SU-DHL-6 (cell line): Measurements from ENCODE around the gene BCAS1.

Experiments used
- H2AFZ ChIP-seq: fragments of 200-600 bp; sonication (generic); 2 replicates; pipeline ENCODE4 v1.6.1; 2014; ENCODE audit warnings: low read depth, mild to moderate bottlenecking, moderate library complexity, mixed read lengths, antibody characterized with exemption, low read length; ENCODE audit not compliant: severe bottlenecking
- H3F3A ChIP-seq: fragments of 200-600 bp; shearing (Covaris generic); 2 replicates; pipeline ENCODE4 v1.6.0; 2016; ENCODE audit warnings: antibody characterized with exemption, mild to moderate bottlenecking; ENCODE audit not compliant: insufficient read depth
- H3K27ac ChIP-seq: fragments of 200-600 bp; sonication (generic); 2 replicates; pipeline ENCODE4 v1.5.1; 2016; ENCODE audit warnings: low read depth, mild to moderate bottlenecking, low read length, moderate library complexity, mixed read lengths
- H3K27me3 ChIP-seq: fragments of 200-600 bp; sonication (generic), shearing (Covaris generic); 2 replicates; pipeline ENCODE4 v1.6.0; 2014; ENCODE audit warnings: mild to moderate bottlenecking, low read length
- H3K36me3 ChIP-seq: fragments of 200-600 bp; sonication (generic); 2 replicates; pipeline ENCODE4 v1.6.1; 2014; ENCODE audit warnings: mild to moderate bottlenecking, low read length, mixed read lengths
- H3K4me2 ChIP-seq: fragments of 300-600, 200-600 bp; shearing (Covaris generic), sonication (generic); 2 replicates; pipeline ENCODE4 v1.6.0; 2014; ENCODE audit warnings: low read length, low read depth, mild to moderate bottlenecking; ENCODE audit not compliant: poor library complexity, severe bottlenecking
- H3K4me3 ChIP-seq: fragments of 200-600 bp; sonication (generic); 2 replicates; pipeline ENCODE4 v1.5.1; 2014; ENCODE audit warnings: antibody characterized with exemption, low read length, mild to moderate bottlenecking, mixed read lengths; ENCODE audit not compliant: insufficient read depth, poor library complexity, severe bottlenecking
- H3K79me2 ChIP-seq: fragments of 200-600 bp; sonication (generic); 2 replicates; pipeline ENCODE4 v1.6.1; 2014; ENCODE audit warnings: mild to moderate bottlenecking, low read length, moderate library complexity; ENCODE audit not compliant: insufficient read depth
- H3K9ac ChIP-seq: fragments of 200-600 bp; sonication (generic); 2 replicates; pipeline ENCODE4 v1.7.0; 2014; ENCODE audit warnings: mild to moderate bottlenecking, low read length
- H3K9me2 ChIP-seq: fragments of 200-600 bp; sonication (generic); replicated peaks from 2 replicates; pipeline ENCODE4 v1.6.1; 2014; ENCODE audit warnings: low read length; ENCODE audit not compliant: insufficient read depth
- H3K9me3 ChIP-seq: fragments of 200-600 bp; sonication (generic); 2 replicates; pipeline ENCODE4 v1.6.1; 2014; ENCODE audit warnings: low read length, mixed read lengths; ENCODE audit not compliant: insufficient read depth
- H4K20me1 ChIP-seq: fragments of 200-600 bp; sonication (generic); 2 replicates; pipeline ENCODE4 v1.6.1; 2014; ENCODE audit warnings: low read depth, mild to moderate bottlenecking, antibody characterized with exemption, low read length, moderate library complexity, mixed read lengths
- EZH2phosphoT487 ChIP-seq: fragments of 200-600 bp; sonication (generic), shearing (Covaris generic); conservative IDR thresholded peaks from 2 replicates; pipeline ENCODE4 v1.6.1; 2018; ENCODE audit warnings: mild to moderate bottlenecking, antibody characterized with exemption, low read length, moderate library complexity, mixed read lengths
- TF ChIP-seq, protein P1 (sequence below): fragments of 200-600 bp; sonication (generic); IDR thresholded peaks from one replicate; pipeline ENCODE4 v1.5.1; 2017; ENCODE audit warnings: antibody characterized with exemption, mild to moderate bottlenecking, low read length, moderate library complexity; ENCODE audit not compliant: insufficient read depth, poor library complexity, severe bottlenecking

BCAS1 gene

DNA sequence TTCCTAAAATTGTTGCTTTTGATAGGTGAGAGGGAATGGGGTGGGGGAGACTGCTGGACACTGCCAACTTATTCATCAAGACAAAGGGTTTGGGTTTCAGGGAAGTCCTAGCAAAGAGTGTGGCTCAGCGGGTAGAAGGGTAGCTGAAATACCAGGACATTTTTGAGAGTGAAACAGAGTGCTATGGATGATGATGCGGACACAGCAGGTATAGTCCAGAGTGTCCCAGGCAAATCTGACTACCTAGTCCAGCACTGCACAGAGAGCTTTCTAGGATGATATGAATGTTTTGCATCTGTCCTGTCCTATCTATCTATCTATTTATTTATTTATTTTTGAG, 154.3 kb downstream of the BCAS1 start:
- no peak overlapping the region for H2AFZ ChIP-seq
- no peak overlapping the region for H3K27ac ChIP-seq

DNA sequence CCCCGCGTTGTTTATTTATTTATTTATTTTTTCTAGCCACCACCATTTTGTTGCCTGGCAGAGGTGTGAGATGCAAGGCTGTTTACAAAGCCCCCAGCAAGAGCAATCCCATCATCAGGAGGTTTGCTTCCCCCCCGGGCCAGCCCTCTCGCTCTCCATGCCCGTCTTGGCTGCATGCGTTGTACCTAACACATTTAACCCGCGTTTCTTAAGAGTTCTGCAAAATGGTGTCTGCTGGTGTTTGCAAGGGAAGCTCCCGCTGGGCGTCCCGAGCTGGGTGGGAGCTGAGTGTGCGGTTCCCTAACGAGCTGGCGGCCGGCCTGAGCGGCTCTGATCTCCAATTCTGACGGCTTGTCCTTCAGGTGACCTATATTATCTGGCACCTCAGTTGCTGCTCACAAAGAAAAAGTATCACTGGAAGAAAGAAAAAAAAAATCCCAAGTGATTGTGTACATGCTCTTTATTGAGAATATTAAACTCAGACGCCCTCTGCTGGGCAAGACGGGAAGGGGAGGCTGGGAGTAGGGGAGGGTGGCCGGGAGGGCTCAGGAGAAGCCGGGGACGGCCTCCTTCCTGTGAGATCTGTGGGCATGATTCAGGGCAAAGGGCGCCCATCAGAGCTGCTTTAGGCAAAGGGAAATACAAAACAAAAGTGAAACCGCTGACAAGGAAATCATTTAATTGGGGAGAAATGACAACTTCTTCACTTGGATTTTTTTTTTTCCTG, 154.8 kb downstream of the BCAS1 start:
- Histone ChIP-seq H2AFZ (peak overlapping the region; percentile 95), H3F3A (peaks cover 27% of the 10 kb centered on the region; the same call in 1 of the 2 replicates), H3K27me3 (no peaks in the 10 kb centered on the region), H4K20me1 (no peaks in the 10 kb centered on the region), H3K9me2 (no peaks in the 10 kb centered on the region), H3K36me3 (no peaks in the 10 kb centered on the region), H3K27ac (peak overlapping the region; percentile 69), H3K9me3 (no peaks in the 10 kb centered on the region), H3K79me2 (no peaks in the 10 kb centered on the region), H3K4me2 (peak overlapping the region; percentile 89), H3K4me3 (peak overlapping the region; percentile 52), H3K9ac (peak overlapping the region; percentile 63)
- TF ChIP-seq, protein P1, sequence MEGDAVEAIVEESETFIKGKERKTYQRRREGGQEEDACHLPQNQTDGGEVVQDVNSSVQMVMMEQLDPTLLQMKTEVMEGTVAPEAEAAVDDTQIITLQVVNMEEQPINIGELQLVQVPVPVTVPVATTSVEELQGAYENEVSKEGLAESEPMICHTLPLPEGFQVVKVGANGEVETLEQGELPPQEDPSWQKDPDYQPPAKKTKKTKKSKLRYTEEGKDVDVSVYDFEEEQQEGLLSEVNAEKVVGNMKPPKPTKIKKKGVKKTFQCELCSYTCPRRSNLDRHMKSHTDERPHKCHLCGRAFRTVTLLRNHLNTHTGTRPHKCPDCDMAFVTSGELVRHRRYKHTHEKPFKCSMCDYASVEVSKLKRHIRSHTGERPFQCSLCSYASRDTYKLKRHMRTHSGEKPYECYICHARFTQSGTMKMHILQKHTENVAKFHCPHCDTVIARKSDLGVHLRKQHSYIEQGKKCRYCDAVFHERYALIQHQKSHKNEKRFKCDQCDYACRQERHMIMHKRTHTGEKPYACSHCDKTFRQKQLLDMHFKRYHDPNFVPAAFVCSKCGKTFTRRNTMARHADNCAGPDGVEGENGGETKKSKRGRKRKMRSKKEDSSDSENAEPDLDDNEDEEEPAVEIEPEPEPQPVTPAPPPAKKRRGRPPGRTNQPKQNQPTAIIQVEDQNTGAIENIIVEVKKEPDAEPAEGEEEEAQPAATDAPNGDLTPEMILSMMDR: peak; percentile 82
- no peak for TF ChIP-seq EZH2phosphoT487

More for the DNA sequence above, 154.3 kb downstream of the BCAS1 start:
- Histone ChIP-seq H3F3A (peaks cover 27% of the 10 kb centered on the region; the same call in 1 of the 2 replicates), H3K9me3 (no peaks in the 10 kb centered on the region), H3K4me2 (peak overlapping the region; percentile 89), H4K20me1 (no peaks in the 10 kb centered on the region), H3K79me2 (no peaks in the 10 kb centered on the region), H3K27me3 (no peaks in the 10 kb centered on the region), H3K9me2 (no peaks in the 10 kb centered on the region), H3K9ac (peak overlapping the region; percentile 63), H3K4me3 (peak overlapping the region; percentile 52), H3K36me3 (no peaks in the 10 kb centered on the region)
- TF ChIP-seq, protein P1: no peak
- TF ChIP-seq EZH2phosphoT487: no peak

DNA sequence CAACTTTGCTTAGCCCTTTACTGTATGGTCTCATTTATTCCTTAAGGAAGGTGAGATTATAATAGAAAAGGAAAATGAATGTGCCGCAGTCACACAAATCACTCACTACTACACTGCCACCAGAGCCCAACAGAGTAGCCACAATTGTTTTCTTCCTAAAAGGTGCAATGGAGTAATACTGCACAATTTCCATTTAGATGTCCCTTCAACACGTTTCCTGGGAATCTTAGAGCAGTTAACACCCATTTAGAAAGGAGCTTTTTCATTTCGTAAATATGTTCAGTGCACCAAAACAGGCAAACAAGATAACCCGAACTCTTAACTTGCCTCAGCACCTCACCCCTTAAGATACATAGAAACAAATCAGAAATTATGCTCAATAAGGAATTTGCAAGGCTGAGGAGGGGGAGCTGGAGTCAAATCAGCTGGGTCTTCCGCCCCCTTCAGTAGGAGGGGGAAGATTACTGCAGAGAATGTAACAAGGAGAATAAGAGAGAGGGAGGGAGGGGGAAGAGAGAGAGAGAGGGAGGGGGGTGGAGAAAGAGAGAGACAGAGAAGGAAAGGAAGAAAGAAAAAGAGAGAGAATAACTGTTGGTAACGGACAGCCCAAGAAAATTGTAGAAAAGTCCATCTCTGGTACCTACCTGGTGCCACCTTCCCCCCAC, 155.5 kb downstream of the BCAS1 start:
- H3K36me3 ChIP-seq: no peaks in the 10 kb centered on the region
- peaks cover 26% of the 10 kb centered on the region; the same call in 1 of the 2 replicates for H3F3A ChIP-seq
- peak overlapping the region; percentile 89 for H3K4me2 ChIP-seq
- H3K9me2 ChIP-seq: no peaks in the 10 kb centered on the region
- H3K79me2 ChIP-seq: no peaks in the 10 kb centered on the region
- no peaks in the 10 kb centered on the region for H3K27me3 ChIP-seq
- TF ChIP-seq EZH2phosphoT487: no peak
- H2AFZ ChIP-seq: peak overlapping the region; percentile 95
- peak overlapping the region; percentile 63 for H3K9ac ChIP-seq
- peak overlapping the region; percentile 52 for H3K4me3 ChIP-seq
- H4K20me1 ChIP-seq: no peaks in the 10 kb centered on the region
- H3K27ac ChIP-seq: peak overlapping the region; percentile 69
- no peaks in the 10 kb centered on the region for H3K9me3 ChIP-seq
